Measurements from ENCODE around the gene CPLX4. TPM values are rescaled to one million over a fixed set of nuclear protein-coding genes. Genes with fewer than 3 reads are reported as not detected.
"Not testable (repeated sequence)": the region's sequence is repeated elsewhere in the genome, so short reads cannot be mapped to it uniquely, and the experiment has no call there.

Gene CPLX4
- total RNA-seq, 1 donor from 2014 or later, result not detected

DNA sequence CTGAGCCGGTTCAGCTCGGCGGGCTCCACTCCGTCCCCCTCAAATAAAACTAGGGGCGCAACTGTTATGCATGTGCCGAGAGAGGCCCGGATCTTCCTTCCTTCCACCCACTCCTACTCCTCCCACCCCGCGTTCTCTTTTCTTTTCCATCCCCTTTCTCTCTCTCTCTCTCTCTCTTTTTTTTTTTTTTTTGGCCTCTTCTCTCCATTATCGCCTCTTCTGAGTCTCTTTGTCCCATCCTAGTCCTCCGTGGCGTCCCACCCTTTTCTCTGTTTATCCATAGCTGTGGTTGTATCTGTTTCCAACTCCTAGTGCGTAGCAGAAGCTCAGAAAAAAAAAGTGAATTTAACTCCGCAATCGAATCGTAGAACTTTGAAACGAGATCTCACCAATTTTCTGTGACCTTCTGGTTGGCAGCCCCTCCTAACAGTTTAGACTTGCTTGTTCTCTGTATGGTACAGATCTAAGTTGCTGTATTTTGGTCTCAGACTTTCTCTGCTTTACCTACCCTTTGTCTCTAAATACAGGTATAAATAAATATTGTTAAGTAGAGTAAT lies 48.8 kb downstream of the CPLX4 start:
- ATAC-seq, result no peak

DNA sequence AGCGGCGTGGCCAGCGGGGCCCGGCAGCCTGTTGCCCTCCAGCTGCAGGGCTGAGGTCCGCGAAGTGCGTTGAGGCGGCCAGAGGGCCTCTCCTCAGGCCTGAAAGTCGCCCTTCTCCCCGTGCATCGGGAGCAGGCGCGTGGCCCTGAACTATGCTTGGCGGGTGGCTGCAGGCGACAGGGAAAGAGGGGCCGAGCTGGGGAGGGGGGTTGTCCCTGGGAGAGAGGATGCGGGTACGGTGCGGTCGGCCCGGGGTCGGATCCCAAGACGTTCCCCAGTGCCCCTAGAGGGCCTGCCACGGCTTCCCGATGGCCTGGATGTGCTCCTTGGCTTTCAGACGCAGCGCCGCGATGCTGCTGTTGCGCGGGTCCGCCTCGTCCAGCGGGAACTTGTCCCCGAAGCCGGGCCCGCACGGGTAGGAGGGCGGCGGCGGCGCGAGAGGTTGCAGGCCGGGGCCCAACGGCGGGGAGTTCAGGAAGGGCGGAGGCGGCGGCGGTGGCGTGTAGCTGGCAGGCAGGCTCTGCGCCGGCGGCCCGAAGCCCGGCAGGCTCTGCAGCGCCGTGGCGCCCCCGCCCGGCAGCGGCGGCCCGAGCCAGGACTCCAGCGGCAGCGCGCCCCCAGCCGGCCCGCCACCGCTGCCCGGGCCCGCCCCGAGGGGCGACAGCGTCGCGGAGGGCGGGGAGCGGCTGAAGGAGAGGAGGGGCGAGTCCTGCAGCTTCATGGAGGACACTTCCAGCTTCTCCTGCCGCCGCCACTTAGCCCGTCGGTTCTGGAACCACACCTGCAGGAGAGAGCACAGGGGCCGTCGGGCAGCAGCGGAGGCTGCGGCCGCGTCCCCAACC lies 49.5 kb downstream of the CPLX4 start:
- ATAC-seq, result peak; percentile 61

DNA sequence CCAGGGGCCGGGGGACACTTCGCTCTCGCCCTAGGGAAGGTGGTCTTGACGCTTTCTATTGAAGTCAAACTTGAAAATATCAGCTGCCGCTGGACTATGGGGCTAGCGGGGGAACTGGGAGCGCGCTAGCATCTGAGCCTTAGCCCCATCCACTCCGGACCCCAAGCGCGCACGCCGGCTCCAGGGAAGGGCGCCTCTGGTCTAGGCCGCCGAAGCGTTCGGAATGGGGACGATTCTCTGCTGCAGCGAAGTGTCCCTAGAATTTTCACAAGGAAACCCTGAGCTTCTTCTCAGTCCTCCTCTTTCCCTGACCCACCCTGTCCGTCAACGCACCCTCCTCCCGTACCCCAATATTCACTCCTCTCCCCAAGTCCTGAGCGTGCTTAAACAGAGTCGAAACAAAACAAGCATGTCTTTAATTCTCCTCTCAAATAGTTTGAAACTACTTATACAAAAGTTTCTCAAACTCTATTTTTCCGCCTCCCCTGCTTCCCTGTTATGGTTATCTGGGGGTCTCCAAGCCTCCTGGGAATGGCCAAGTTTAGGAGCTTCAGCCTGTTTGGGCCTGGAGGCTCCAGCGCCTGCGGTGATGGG lies 50.2 kb downstream of the CPLX4 start:
- no peak for ATAC-seq

DNA sequence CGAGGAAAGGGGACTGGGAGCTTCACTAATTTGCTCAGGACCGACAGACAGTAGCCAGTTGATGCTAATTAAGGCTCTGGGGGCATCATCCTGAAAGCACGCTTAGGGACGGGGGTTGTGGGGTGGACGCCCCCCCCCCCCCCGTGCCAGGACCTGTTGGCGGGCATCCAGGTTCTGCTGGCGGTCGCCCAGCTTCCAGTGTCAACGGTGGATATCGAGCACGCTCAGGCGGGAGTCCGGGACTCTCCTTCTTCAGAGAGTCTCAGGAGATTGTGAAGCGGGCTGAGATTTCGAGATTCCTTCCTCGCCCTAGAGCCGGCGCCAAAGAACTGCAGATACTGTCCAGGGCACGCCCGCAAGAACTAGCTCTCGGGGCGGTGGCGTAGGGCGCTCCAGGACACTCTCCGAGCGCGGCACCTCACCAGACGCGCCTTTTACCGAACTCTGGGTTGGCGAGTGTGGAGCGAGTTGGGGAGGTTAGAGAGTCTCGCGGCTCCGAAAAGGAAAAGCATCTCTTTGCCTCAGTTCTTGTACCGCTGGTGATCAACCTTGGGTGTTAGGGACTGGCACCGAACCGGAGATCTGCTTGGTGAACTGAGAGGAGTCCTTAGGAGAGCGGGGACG lies 50.8 kb downstream of the CPLX4 start:
- peak; percentile 52 for ATAC-seq

DNA sequence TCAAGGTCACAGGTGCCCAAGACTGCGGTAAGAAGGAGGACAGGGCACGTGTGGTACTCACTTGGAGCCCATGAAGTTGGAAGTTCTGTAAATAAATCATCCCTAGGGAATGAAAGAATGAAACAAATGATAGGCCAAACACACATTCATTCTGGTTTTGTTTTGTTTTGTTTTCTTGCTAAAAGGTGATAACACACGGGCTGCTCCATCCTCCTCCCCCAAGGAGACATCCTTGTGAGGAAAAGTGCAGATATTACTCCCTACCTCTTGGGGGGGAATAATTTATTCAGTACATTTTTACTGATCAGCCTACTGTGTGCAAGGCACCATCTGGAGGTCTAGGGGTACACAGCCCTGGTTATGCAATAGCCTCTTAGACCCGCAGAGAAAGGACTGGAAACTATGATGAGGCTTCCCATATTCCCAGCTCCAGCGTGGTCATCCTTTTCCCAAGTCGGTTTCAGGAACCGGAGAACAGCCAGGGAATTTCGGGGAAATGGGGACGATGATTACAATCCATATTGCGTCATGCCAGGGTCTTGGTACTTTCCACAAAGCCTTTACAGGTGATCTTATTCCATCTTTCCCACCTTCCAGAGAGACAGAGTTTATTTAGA lies 51.5 kb downstream of the CPLX4 start:
- no peak for ATAC-seq

DNA sequence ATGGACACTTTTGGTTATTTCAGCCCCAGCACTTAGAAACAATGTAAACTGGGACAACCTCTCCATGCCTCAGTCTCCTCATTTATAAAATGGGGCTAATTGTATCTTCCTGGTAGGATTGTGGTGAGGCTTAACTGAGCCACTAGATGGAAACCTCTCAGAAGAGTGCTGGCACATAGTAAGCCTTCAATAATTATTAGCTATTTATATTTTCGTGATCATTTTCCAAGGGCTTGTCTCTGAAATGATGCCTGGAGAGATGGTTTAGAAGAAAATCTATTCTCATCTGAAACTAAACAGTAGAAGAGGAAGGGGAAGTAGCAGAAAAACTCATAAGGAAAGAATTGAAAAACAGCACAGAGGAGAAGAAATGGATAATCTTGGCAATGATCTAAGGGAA lies 52.0 kb downstream of the CPLX4 start:
- ATAC-seq, result no peak

DNA sequence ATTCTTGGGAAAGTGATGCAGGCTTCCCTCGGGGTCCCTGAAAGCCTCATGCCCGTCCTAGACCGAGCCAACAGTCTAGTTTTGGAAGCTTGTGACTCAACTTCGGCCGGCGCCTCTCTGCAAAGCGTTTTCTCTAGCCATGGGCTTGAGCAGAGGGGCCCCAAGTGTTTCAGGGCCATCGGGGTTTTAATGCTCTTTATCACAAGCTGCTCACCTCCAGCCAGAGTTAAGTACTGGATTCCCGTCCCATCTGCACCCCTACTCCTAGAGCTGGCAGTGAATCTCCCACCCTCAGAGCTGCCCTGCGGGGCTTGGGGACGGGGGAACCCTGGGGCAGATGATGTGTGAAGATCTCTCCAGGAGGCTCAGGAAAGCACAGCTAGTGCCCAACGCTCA lies 52.5 kb downstream of the CPLX4 start:
- no peak for ATAC-seq

DNA sequence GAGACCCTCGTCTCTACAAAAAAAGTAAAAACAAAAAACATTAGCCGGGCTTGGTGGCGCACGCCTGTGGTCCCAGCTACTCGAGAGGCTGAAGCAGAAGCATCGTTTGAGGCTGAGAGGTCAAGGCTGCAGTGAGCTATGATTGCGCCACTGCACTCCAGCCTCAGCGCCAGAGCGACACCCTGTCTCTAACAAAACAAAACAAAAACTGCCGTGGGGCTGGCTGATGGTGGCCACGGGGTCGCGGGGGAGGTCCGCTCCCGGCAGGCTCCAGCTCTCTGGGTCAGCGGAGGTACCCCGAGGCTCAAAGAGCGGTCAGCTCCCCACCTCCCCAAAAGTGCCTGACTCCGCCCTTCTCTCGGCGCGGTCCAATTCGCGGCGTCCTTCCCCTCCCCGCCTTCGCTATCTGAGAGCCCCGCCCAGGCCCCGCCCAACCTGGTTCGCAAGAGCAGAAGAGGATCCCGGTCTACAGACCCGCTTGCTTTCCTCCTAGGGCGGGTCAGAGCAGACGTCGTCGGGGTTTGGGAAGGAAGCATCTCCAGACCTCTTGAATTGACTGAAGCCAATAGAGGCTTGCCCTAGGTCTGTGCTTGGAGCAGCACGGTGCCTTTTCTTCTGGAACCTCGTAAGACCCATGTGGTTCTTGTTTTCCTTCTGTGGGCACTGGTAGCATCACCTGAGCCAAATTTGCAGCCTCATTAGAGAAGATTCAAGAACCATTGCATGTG lies 53.0 kb downstream of the CPLX4 start:
- no peak for ATAC-seq

DNA sequence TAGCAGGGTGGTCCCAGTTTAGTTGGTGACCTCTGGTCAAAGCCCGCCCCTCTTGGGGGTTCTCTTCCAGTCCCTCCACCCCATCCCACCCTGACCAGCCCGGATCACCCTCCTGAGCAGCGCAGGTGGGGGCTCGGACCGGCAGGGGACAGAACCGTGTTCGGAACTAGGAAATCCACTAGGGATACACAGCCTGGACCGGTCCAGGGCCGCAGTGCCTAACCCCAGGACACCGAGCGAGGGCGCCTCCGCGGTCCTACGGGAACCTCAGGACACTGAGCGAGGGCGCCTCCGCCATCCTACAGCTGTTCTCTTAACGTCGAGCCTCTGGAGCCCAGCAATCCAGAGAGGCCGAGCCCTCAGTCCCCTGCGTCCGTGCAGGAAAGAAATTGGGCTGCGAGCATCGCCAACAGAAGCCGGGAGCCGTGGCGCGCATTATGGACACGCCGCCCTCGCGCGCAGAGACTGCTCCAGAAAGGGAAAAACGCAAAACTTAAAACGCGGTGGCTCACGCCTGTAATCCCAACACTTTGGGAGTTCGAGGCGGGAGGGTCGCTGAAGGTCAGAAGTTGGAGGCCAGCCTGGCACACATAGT lies 53.7 kb downstream of the CPLX4 start:
- no peak for ATAC-seq

DNA sequence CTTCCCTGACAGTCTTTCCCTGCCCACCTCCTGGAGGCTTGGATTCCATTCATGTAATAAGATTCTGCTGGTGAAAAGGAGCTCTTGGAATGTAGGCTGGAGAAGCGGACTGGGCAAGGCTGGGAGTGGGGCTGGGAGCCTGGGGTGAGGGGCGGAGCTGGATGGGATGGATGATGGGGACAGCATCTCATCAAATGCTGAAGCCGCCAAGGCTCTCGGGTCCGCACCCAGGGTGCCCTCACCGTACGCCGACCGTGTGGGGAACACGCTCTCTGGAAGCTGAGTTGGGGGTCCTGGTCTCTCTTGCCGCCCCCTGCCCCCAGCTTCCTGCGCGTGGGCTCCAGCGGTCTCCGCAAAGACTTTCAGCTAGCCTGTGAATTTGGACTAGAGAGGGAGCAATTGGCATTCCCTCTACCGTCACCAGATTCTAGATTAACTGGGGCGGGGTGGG lies 54.3 kb downstream of the CPLX4 start:
- ATAC-seq, result no peak

DNA sequence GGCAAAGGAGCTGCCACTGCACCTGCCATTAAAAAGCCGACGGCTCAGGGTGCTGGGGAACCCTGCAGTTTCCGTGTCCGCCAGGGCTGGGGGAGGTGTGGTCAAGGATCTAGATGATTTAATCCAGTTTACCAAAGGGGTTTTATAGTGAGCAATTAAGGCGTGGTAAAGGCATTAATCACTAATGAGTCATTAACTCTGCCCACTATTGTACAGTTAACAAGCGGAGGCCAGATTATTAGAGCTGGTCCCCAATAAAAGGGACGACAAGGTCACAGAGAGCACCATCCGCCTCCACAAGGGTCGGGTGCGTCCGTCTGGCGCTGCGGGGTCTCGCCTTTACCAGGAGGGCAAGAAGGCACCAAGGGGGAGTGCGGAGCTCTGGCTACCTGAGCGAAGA lies 54.8 kb downstream of the CPLX4 start:
- peak; percentile 95 for ATAC-seq

DNA sequence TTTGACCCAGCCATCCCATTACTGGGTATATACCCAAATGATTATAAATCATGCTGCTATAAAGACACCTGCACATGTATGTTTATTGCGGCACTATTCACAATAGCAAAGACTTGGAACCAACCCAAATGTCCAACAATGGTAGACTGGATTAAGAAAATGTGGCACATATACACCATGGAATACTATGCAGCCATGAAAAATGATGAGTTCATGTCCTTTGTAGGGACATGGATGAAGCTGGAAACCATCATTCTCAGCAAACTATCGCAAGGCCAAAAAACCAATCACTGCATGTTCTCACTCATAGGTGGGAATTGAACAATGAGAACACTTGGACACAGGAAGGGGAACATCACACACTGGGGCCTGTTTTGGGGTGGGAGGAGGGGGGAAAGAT lies 56.2 kb downstream of the CPLX4 start:
- ATAC-seq, result not testable (repeated sequence)

DNA sequence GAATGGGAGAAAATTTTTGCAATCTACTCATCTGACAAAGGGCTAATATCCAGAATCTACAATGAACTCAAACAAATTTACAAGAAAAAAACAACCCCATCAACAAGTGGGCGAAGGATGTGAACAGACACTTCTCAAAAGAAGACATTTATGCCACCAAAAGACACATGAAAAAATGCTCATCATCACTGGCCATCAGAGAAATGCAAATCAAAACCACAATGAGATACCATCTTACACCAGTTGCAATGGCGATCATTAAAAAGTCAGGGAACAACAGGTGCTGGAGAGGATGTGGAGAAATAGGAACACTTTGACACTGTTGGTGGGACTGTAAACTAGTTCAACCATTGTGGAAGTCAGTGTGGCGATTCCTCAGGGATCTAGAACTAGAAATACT lies 56.6 kb downstream of the CPLX4 start:
- ATAC-seq, result not testable (repeated sequence)

DNA sequence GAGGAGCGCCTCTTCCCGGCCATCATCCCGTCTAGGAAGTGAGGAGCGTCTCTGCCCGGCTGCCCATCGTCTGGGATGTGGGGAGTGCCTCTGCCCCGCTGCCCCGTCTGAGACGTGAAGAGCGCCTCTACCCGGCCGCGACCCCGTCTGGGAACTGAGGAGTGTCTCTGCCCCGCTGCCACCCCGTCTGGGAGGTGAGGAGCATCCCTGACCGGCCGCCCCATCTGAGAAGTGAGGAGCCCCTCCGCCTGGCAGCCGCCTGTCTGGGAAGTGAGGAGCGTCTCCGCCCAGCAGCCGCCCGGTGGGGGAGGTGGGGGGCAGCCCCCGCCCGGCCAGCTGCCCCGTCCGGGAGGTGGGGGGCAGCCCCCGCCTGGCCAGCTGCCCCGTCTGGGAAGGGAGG lies 63.0 kb downstream of the CPLX4 start:
- ATAC-seq, result not testable (repeated sequence)

DNA sequence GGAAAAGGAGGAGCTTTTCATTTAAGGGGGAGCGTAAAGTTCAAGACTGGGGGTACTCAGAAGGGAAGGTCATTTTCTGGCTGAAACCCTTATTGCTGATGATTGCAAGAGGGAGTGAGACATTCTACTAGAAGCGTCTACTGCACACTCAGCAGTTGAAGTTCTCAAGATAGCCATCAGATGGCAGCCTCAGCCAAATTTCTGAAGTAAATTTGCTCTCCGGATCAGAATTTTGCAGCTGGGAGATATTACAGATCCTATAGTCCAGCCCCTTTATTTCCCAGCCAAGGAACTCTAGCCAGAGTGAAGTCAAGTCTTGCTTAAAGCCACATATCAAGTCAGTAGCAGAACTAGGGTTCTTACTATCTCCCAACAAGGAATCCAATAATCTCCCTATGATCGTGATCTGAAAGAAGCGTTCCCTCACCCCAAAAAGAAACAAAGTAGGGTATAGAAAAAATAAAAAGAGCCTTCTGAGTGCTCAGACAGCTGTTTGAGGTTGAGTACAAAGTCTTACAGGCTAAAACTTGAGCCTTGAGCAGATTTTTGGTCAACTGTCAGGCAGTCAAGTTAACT lies 69.2 kb downstream of the CPLX4 start:
- peak; percentile 38 for ATAC-seq

DNA sequence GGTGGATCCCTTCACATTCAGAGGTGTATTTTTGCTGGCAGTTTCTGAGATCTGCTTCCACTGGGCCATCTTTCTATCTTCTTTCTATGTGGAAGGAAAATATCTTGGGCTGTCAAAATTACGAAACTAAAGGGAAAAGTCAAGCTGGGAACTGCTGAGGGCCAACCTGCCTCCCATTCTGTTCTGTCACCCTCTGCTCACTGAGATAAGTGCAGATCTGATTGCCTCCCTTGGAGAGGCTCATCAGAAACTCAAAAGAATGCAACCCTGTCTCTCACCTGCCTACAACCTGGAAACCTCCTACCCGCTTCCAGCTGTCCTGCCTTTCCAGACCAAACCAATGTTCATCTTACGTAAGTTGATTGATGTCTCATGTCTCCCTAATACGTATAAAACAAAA lies 71.7 kb downstream of the CPLX4 start:
- ATAC-seq, result no peak

Other genes with a start within 250 kb of the CPLX4 start
- gene SEC11C, start 178.8 kb downstream of the CPLX4 start, total RNA-seq, result 32.6 TPM
- gene GRP, start 98.5 kb downstream of the CPLX4 start, total RNA-seq, result not detected
- gene RAX, start 45.2 kb downstream of the CPLX4 start, total RNA-seq, result not detected
- gene LMAN1, start 40.6 kb upstream of the CPLX4 start, total RNA-seq, result 36.1 TPM

Data from esophagus mucosa (tissue), 1 donor.